Activated CD8-positive, alpha-beta T cell treated with anti-CD3 and anti-CD28 coated beads, Interleukin-2, amount 10 ng/mL, durations not matched to agents 7 days and 5 days (primary cell): ENCODE results near the gene LRRC23. TPM values are rescaled to one million over a fixed set of nuclear protein-coding genes. Genes with fewer than 3 reads are reported as not detected.
A peak's percentile ranks its signal among the peaks of the same experiment; 100 is the strongest.

ENCODE experiments used
- ATAC-seq: fragments of 150-1000 bp; cut with Tn5 transposase; one replicate; pipeline ENCODE4 v1.10.0; 2021; ENCODE audit warnings: moderate library complexity
- CTCF ChIA-PET: fragments of 350-600 bp; sonication (Branson Sonifier 250); formaldehyde crosslinking; loops from one replicate; lab custom pipeline; 2021; ENCODE audit warnings: antibody characterized with exemption; lab: Charles Lee
- POLR2A ChIA-PET: fragments of 350-600 bp; sonication (Branson Sonifier 250); formaldehyde crosslinking; loops from one replicate; lab custom pipeline; 2021; ENCODE audit warnings: antibody characterized with exemption; lab: Charles Lee
- DNase-seq: peaks from one replicate; pipeline ENCODE4 v3.0.0-alpha.2; 2020
- H3K27ac Mint-ChIP-seq: one replicate; pipeline ENCODE4 v1.8.0; 2021; ENCODE audit warnings: mild to moderate bottlenecking, mixed read lengths
- H3K27me3 Mint-ChIP-seq: one replicate; pipeline ENCODE4 v1.8.0; 2021; ENCODE audit warnings: low read depth, mixed read lengths
- H3K36me3 Mint-ChIP-seq: one replicate; pipeline ENCODE4 v1.8.0; 2021; ENCODE audit warnings: low read depth, mixed read lengths
- H3K4me1 Mint-ChIP-seq: one replicate; pipeline ENCODE4 v1.8.0; 2021; ENCODE audit warnings: low read depth, mixed read lengths
- H3K4me3 Mint-ChIP-seq: one replicate; pipeline ENCODE4 v1.8.0; 2021; ENCODE audit warnings: mild to moderate bottlenecking, mixed read lengths
- H3K9me3 Mint-ChIP-seq: one replicate; pipeline ENCODE4 v1.8.0; 2022; ENCODE audit warnings: mixed read lengths; ENCODE audit not compliant: insufficient read depth
- total RNA-seq, 2 experiments: library from RNA; stranded (reverse); gene quantifications; one replicate each; pipeline ENCODE4 v1.2.3, GENCODE V29; 2021

Gene LRRC23
- total RNA-seq, 2 experiments from 2014 or later: 6.5 to 8.6 TPM

- DNase-seq (no peak), ATAC-seq (peak; percentile 4)
- Mint-ChIP-seq H3K27me3 (no peaks in the 10 kb centered on the region), H3K4me1 (peaks cover 69% of the 10 kb centered on the region), H3K4me3 (peak overlapping the region; percentile 72), H3K9me3 (no peaks in the 10 kb centered on the region), H3K36me3 (peaks cover 13% of the 10 kb centered on the region), H3K27ac (peak overlapping the region; percentile 36)
- ChIA-PET CTCF (interaction anchor here (0.7 to 8.0 kb wide), 5 partner anchors 9 to 60 kb away, joined by 3 to 106 read pairs (median 3); partner anchors contain the start of genes C12orf57, RNU7-1 and TPI1), POLR2A (interaction anchor here (1.1 to 8.3 kb wide), 4 partner anchors 9 to 16 kb away, joined by 3 to 94 read pairs (median 34); partner anchors contain the start of genes C12orf57 and RNU7-1)
Measured at GRCh38 chr12:6928022-6928702, 23.5 kb downstream of the LRRC23 start.

- Mint-ChIP-seq H3K9me3 (no peaks in the 10 kb centered on the region), H3K27ac (peak overlapping the region; percentile 36), H3K27me3 (no peaks in the 10 kb centered on the region), H3K4me1 (peaks cover 71% of the 10 kb centered on the region), H3K36me3 (peaks cover 13% of the 10 kb centered on the region), H3K4me3 (peak overlapping the region; percentile 72)
- DNase-seq (no peak), ATAC-seq (no peak)
- ChIA-PET CTCF (interaction anchor here (0.7 to 8.0 kb wide), 7 partner anchors 8 to 61 kb away, joined by 3 to 106 read pairs (median 3); partner anchors contain the start of genes C12orf57, RNU7-1 and TPI1), POLR2A (interaction anchor here (1.1 to 8.3 kb wide), 4 partner anchors 9 to 16 kb away, joined by 3 to 94 read pairs (median 34); partner anchors contain the start of genes C12orf57 and RNU7-1)
Measured at GRCh38 chr12:6928703-6929407, 24.2 kb downstream of the LRRC23 start.

- H3K27ac Mint-ChIP-seq: peak overlapping the region; percentile 53
- ATAC-seq (no peak), DNase-seq (no peak)
- no peaks in the 10 kb centered on the region for H3K9me3 Mint-ChIP-seq
- H3K4me3 Mint-ChIP-seq: peak overlapping the region; percentile 72
- POLR2A ChIA-PET: interaction anchor here (0.6 to 8.3 kb wide), 5 partner anchors 8 to 60 kb away, joined by 3 to 94 read pairs (median 5); partner anchors contain the start of genes C12orf57 and RNU7-1
- CTCF ChIA-PET: interaction anchor here (0.8 to 8.0 kb wide), 4 partner anchors 7 to 35 kb away, joined by 3 to 106 read pairs (median 4); no protein-coding TSS in a partner anchor
- peaks cover 17% of the 10 kb centered on the region for H3K36me3 Mint-ChIP-seq
- peaks cover 71% of the 10 kb centered on the region for H3K4me1 Mint-ChIP-seq
- H3K27me3 Mint-ChIP-seq: no peaks in the 10 kb centered on the region
Measured at GRCh38 chr12:6929466-6930452, 25.1 kb downstream of the LRRC23 start.

GRCh38 chr12:6932766-6933165, 28.1 kb downstream of the LRRC23 start:
- peaks cover 74% of the 10 kb centered on the region for H3K4me1 Mint-ChIP-seq
- H3K9me3 Mint-ChIP-seq: no peaks in the 10 kb centered on the region
- ATAC-seq (peak; percentile 16), DNase-seq (no peak)
- CTCF ChIA-PET: interaction anchor here (0.7 to 9.8 kb wide), 5 partner anchors 5 to 60 kb away, joined by 3 to 106 read pairs (median 6); partner anchors contain the start of genes ATN1, C12orf57, RNU7-1 and SPSB2
- no peaks in the 10 kb centered on the region for H3K27me3 Mint-ChIP-seq
- H3K27ac Mint-ChIP-seq: peak overlapping the region; percentile 79
- H3K36me3 Mint-ChIP-seq: peaks cover 33% of the 10 kb centered on the region
- POLR2A ChIA-PET: interaction anchor here (4.9 kb wide), 1 partner anchor 11 kb away, joined by 48 read pairs; the partner anchor contains the start of genes C12orf57 and RNU7-1
- H3K4me3 Mint-ChIP-seq: no peak overlapping the region

GRCh38 chr12:6934110-6934509, 29.5 kb downstream of the LRRC23 start:
- Mint-ChIP-seq H3K4me3 (peak overlapping the region; percentile 4), H3K4me1 (peaks cover 76% of the 10 kb centered on the region), H3K36me3 (peaks cover 34% of the 10 kb centered on the region), H3K27ac (peak overlapping the region; percentile 60), H3K27me3 (no peaks in the 10 kb centered on the region), H3K9me3 (no peaks in the 10 kb centered on the region)
- no peak for ATAC-seq
- DNase-seq: no peak
- POLR2A ChIA-PET: interaction anchor here (0.8 to 4.9 kb wide), 2 partner anchors 10 to 84 kb away, joined by 3 to 48 read pairs; partner anchors contain the start of genes C12orf57, LPCAT3 and RNU7-1
- CTCF ChIA-PET: interaction anchor here (0.8 to 9.8 kb wide), 6 partner anchors 7 to 84 kb away, joined by 3 to 106 read pairs (median 4); partner anchors contain the start of genes ATN1, C12orf57, LPCAT3 and RNU7-1

- POLR2A ChIA-PET: interaction anchor here (0.7 to 20.8 kb wide), 8 partner anchors 8 to 69 kb away, joined by 3 to 1099 read pairs (median 7); partner anchors contain the start of genes ATN1, C12orf57, PTPN6 and RNU7-1
Measured at GRCh38 chr12:6935371-6936193, 31.0 kb downstream of the LRRC23 start.

GRCh38 chr12:6936194-6936635, 31.6 kb downstream of the LRRC23 start:
- ChIA-PET CTCF (interaction anchor here (1.3 to 18.6 kb wide), 7 partner anchors 9 to 82 kb away, joined by 3 to 742 read pairs (median 37); partner anchors contain the start of genes ATN1, LPCAT3 and SPSB2), POLR2A (interaction anchor here (0.7 to 20.8 kb wide), 10 partner anchors 7 to 172 kb away, joined by 3 to 1099 read pairs (median 6); partner anchors contain the start of genes ATN1, C12orf57, PTPN6 and RNU7-1)
- ATAC-seq (no peak), DNase-seq (no peak)
- Mint-ChIP-seq H3K27ac (peak overlapping the region; percentile 97), H3K9me3 (no peaks in the 10 kb centered on the region), H3K4me3 (peak overlapping the region; percentile 82), H3K27me3 (no peaks in the 10 kb centered on the region), H3K36me3 (peaks cover 35% of the 10 kb centered on the region), H3K4me1 (peaks cover 65% of the 10 kb centered on the region)

More at GRCh38 chr12:6935371-6936193, 31.0 kb downstream of the LRRC23 start:
- CTCF ChIA-PET: interaction anchor here (1.3 to 18.6 kb wide), 8 partner anchors 8 to 83 kb away, joined by 3 to 742 read pairs (median 21); partner anchors contain the start of genes ATN1, LPCAT3 and SPSB2
- Mint-ChIP-seq H3K27ac (peak overlapping the region; percentile 97), H3K9me3 (no peaks in the 10 kb centered on the region), H3K27me3 (no peaks in the 10 kb centered on the region), H3K4me1 (peaks cover 69% of the 10 kb centered on the region), H3K36me3 (peaks cover 35% of the 10 kb centered on the region), H3K4me3 (peak overlapping the region; percentile 82)
- DNase-seq: no peak
- ATAC-seq: no peak

GRCh38 chr12:6936636-6937480, 32.2 kb downstream of the LRRC23 start:
- Mint-ChIP-seq H3K36me3 (peaks cover 35% of the 10 kb centered on the region), H3K4me1 (peaks cover 63% of the 10 kb centered on the region), H3K27ac (peak overlapping the region; percentile 97), H3K27me3 (no peaks in the 10 kb centered on the region), H3K4me3 (peak overlapping the region; percentile 82), H3K9me3 (no peaks in the 10 kb centered on the region)
- ChIA-PET CTCF (interaction anchor here (0.8 to 18.6 kb wide), 15 partner anchors 10 to 176 kb away, joined by 3 to 742 read pairs (median 9); partner anchors contain the start of genes ATN1, C1RL, LPCAT3 and LRRC23), POLR2A (interaction anchor here (0.7 to 20.8 kb wide), 19 partner anchors 7 to 171 kb away, joined by 3 to 1099 read pairs (median 5); partner anchors contain the start of genes ATN1, C12orf57, ENO2 and LRRC23)
- DNase-seq (peak; percentile 78), ATAC-seq (peak; percentile 38)
